IPS-11a (cell line): ENCODE measurements around the gene ATG4A.

Source experiments
- H3K4me3 ChIP-seq: one replicate; pipeline ENCODE4 v1.5.1; 2013; ENCODE audit warnings: low read depth, low read length, control low read depth

Gene ATG4A

GRCh38 chrX:108167211-108167872, 75.8 kb downstream of the ATG4A start:
- H3K4me3 ChIP-seq, result no peak overlapping the region

- H3K4me3 ChIP-seq, result no peak overlapping the region
These were observed 77.6 kb downstream of the ATG4A start for GRCh38 chrX:108168961-108169740.

DNA sequence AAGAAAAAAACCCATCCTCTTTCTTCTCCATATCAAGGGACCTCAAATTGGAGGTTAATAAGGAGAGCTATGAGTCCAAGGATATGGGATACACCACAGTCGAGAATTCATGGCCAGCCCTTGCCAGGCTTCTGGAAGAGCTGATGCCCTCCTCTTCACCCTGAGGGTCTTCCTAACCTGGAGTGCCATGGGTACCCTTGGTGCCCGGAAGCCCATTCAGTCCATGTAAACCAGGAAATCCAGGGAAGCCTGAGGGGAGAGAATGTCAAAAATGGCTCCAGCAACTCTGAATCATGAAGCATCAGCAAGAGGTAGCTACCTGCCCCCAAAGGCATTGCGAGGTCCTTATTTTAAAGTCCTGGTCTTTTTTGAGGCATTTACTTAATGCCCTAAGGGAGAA, 78.2 kb downstream of the ATG4A start:
- no peak overlapping the region for H3K4me3 ChIP-seq

GRCh38 chrX:108171671-108172070, 80.1 kb downstream of the ATG4A start:
- no peak overlapping the region for H3K4me3 ChIP-seq

- no peak overlapping the region for H3K4me3 ChIP-seq
These were observed 82.3 kb downstream of the ATG4A start for GRCh38 chrX:108173874-108174273.

GRCh38 chrX:108177351-108178142, 86.0 kb downstream of the ATG4A start:
- no peak overlapping the region for H3K4me3 ChIP-seq

DNA sequence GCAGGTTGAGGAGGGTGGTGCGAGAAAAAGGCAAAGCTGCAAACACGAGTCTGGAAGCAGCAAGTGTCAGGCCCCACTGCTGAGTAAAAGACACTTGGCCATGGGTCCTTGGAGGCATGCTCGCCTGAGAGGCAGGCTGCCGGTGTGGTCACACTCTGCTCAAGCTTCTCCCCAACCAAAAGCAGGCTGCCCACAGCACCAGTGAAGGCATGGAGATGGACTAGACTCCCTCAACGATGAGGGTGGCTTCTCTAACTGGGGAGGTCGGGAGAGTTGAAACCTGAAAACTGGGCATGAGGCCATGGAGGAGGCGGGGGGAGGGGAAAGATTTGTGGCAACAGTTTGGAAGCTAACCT, 86.5 kb downstream of the ATG4A start:
- no peak overlapping the region for H3K4me3 ChIP-seq

- no peak overlapping the region for H3K4me3 ChIP-seq
These were observed 95.2 kb downstream of the ATG4A start for GRCh38 chrX:108186811-108187210.

DNA sequence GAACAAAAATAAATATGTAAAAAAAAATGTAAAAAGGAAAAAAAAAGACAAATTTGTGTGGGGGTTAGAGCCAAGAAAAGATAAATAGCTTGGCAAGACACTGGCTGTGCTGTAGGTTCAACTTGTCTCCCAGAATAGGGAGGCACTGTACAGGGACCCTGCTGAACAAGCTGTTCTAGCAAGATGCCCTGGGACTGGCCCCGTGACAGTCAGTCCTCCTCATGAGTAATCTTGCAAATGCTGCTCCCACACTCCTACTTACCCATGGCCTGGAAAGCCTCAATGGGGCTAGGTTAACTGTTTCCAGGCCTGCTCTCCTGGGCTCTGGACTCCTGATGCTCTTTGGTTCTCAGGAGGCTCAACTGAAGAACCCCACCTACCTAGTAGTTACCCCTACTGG, 106.8 kb downstream of the ATG4A start:
- H3K4me3 ChIP-seq, result no peak overlapping the region

DNA sequence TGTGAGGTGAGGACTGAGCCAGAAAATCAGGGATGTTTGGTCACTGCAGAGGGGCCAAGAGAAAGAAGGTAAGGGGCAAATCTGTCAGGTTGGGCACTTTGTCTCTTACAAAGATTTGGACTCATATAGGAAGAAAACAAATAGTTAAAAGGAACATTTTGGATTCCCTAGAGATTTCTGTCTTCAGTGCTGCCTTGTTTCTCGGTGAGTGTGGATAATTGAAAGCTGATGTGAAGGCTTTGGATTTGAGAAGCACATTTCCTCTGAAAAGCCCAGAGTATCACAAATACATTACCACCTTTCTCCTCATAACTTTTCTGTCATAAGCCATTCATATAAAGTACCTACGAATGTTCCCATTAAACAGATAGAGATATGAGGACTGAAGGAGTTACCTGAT, 107.5 kb downstream of the ATG4A start:
- H3K4me3 ChIP-seq, result no peak overlapping the region

GRCh38 chrX:108199691-108200090, 108.1 kb downstream of the ATG4A start:
- H3K4me3 ChIP-seq, result no peak overlapping the region

DNA sequence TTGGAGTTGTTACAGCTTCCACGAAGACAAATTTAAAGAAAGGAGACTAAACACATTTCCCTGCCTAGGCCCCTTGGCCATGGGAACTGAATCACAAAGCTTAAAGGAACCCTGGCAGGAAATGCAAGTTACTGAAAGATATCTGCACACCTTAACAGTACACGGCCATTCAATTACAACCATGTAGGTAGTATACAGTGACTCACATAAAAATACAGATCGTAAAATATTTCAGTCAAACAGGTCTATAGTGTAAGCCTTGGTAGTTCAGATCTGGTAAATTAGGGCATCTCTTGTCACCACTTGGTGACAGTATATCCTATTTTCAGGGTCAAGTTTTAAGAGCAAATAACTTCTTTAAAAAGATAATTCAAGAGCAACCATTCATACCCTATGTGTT, 112.0 kb downstream of the ATG4A start:
- no peak overlapping the region for H3K4me3 ChIP-seq
